ENCODE results near the gene PTPRM. TPM values are rescaled to one million over a fixed set of nuclear protein-coding genes. Genes with fewer than 3 reads are reported as not detected.
A peak's percentile ranks its signal among the peaks of the same experiment; 100 is the strongest.

PTPRM gene
- total and polyA plus RNA-seq, 2 of the 4 experiments (the other 2 are of a cell fraction): 28.3 to 51.2 TPM

DNA sequence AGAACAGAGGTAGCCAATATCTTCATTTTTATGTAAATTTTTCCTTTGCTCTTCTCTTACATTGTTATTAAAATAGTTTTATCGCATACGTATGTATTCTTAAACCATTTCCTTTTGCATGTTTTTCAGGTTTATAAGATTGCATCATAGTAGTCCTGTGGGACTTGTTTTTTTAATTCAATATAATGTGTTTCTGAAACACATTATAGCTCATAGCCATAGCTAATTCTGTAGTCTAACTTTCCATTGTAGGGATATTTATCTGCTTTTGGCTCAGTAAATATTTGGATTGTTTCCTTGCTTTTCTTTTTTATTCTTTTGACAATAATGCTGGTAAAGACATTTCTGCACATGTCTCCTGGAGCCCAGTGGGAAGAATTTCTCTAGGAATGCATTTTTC lies 484.3 kb downstream of the PTPRM start:
- peak; percentile 17 for DNase-seq
- Histone ChIP-seq H3K9me3 (ENCODE audit: control insufficient read depth, insufficient read depth, low read length) (no peaks in the 10 kb centered on the region), H3K36me3 (ENCODE audit: control insufficient read depth, insufficient read depth, low read length) (no peaks in the 10 kb centered on the region), H3K4me1 (ENCODE audit: control insufficient read depth, insufficient read depth, low read length) (peaks cover 5% of the 10 kb centered on the region), H4K91ac (ENCODE audit: insufficient read depth, low read depth, low read length) (no peak overlapping the region), H3K27ac (ENCODE audit: insufficient read depth, low read length) (no peak overlapping the region), H3K4ac (ENCODE audit: low read depth, low read length) (no peak overlapping the region), H4K5ac (ENCODE audit: low read depth, low read length) (no peak overlapping the region), H3K9ac (ENCODE audit: low read depth, low read length) (no peak overlapping the region), H3K79me1 (ENCODE audit: low read depth in 1 of 2, low read length in 2 of 2) (no peaks in the 10 kb centered on the region; a peak in 1 of 4 replicates), H2BK20ac (ENCODE audit: low read depth, low read length) (no peak overlapping the region), H3K23ac (ENCODE audit: low read depth, low read length) (no peak overlapping the region), H4K8ac (ENCODE audit: low read depth in 2 of 2, low read length in 2 of 2) (no peak overlapping the region), H2AFZ (replicated peaks; ENCODE audit: low read length, poor library complexity) (no peak overlapping the region), H3K4me2 (ENCODE audit: low read depth, low read length) (no peak overlapping the region), H3K18ac (ENCODE audit: low read depth, low read length) (no peak overlapping the region), H3K9me1 (ENCODE audit: insufficient read depth, low read length) (peaks cover 2% of the 10 kb centered on the region; the same call in 1 of the 2 replicates), H2BK5ac (ENCODE audit: low read depth, low read length, poor library complexity, severe bottlenecking) (no peak overlapping the region), H4K20me1 (ENCODE audit: insufficient read depth, low read length) (peaks cover 3% of the 10 kb centered on the region; the same call in 1 of the 2 replicates), H2AK5ac (ENCODE audit: low read depth, low read length) (no peak overlapping the region), H3K14ac (replicated peaks; ENCODE audit: low read depth, low read length) (no peak overlapping the region), H2AK9ac (replicated peaks; ENCODE audit: low read depth, low read length, poor library complexity) (no peak overlapping the region), H2BK120ac (ENCODE audit: low read depth, low read length) (no peak overlapping the region), H3K27me3 (ENCODE audit: control insufficient read depth, insufficient read depth, low read length) (no peaks in the 10 kb centered on the region), H2BK15ac (ENCODE audit: low read depth, low read length) (no peak overlapping the region), H3K56ac (ENCODE audit: extremely low read depth, insufficient read depth, low read length) (no peak overlapping the region), H3K4me3 (ENCODE audit: insufficient read depth, low read depth, low read length) (no peak overlapping the region)
- TF ChIP-seq CEBPB (IDR thresholded peaks at IDR 0.05; ENCODE audit: low read depth, low read length): peak; percentile 83
- no peak for TF ChIP-seq FOS (IDR thresholded peaks at IDR 0.05; ENCODE audit: low read depth, low read length)
- ATAC-seq (ENCODE audit: low read depth): no peak
- dilution Hi-C loops (cut with HindIII; ENCODE audit: low sequenced_read_pairs, unreplicated experiment): no loop called here
- ChIA-PET CTCF (no interaction called here), POLR2A (ENCODE audit: unreplicated experiment) (no interaction called here)
- intact Hi-C loops (cut with micrococcal nuclease): no loop called here
- in situ Hi-C loops (cut with MboI; ENCODE audit: low sequenced_read_pairs): no loop called here
- WGBS, 2 experiments (ENCODE audit: extremely low coverage in 2 of 2, insufficient read length in 1 of 2): no CpG with 5 or more reads among the region's 2 CpGs
- no TSS peak for BruUV-seq (replicated peaks)
